CD4-positive, alpha-beta T cell treated with Interleukin-6 at 100 ng/mL for 8 hours (primary cell): ENCODE measurements around the gene RNF213.
A peak's percentile ranks its signal among the peaks of the same experiment; 100 is the strongest.
"Not testable (repeated sequence)": the region's sequence is repeated elsewhere in the genome, so short reads cannot be mapped to it uniquely, and the experiment has no call there.

Experiments used
- DNase-seq: peaks from one replicate; pipeline ENCODE4 v3.0.0-alpha.2; 2020; ENCODE audit warnings: mixed read lengths, low spot score

RNF213 gene

DNA sequence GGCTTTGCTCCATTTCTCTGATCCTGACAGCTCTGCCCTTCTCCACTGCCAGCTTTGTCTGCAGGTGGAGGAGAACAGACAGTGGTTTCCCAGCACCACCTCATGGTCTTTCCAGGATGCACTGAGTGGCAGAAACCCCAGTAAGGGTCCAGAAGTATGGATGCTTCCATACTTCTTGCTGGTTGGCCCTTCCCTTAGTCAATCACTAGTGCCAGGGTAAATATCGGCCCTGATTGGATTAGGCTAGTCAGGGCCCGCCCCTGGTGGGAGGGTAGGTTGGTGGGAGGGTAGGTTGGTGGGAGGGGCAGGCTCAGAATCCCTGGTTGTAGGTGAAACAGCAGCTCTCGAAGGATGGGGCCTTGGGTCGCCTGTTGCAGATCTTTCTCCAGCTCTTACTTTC lies 10.2 kb downstream of the RNF213 start:
- peak; percentile 22 for DNase-seq

DNA sequence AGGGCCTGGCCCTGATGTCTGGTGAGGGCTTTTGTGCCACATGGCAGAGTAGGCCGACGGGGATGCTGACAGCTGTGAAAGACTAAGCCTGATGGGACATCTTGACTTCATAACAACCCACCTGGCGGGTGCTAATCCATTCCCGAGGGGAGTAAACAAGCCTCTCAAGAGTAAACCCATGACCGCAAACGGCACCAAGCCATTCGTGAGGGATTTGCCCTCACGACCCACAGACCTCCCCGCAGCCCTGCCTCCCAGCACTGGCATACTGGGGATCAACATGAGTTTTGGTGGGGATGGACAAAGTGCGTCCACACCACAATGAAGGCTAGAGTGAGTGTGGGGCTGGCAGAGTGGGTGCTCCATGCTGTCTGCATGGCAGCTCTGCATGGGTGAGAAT lies 11.7 kb downstream of the RNF213 start:
- DNase-seq = no peak

DNA sequence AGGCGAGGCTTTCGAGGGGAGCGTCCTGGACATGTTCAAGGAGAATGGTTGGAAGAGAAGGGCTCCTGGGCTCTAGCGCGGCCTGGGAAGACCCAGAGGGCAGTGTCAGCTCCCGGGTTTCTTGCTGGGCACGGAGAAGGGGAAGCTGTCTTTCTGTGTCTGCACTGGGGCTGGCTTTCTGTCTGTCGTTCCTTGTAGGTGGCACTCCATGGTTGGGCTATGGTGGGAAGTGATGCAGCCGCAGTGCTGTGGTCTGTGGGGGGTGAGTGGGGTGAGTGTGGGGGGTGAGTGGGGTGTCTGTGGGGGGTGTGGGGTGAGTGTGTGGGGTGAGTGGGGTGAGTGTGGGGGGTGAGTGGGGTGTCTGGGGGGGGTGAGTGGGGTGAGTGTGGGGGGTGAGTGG lies 13.7 kb downstream of the RNF213 start:
- no peak for DNase-seq

DNA sequence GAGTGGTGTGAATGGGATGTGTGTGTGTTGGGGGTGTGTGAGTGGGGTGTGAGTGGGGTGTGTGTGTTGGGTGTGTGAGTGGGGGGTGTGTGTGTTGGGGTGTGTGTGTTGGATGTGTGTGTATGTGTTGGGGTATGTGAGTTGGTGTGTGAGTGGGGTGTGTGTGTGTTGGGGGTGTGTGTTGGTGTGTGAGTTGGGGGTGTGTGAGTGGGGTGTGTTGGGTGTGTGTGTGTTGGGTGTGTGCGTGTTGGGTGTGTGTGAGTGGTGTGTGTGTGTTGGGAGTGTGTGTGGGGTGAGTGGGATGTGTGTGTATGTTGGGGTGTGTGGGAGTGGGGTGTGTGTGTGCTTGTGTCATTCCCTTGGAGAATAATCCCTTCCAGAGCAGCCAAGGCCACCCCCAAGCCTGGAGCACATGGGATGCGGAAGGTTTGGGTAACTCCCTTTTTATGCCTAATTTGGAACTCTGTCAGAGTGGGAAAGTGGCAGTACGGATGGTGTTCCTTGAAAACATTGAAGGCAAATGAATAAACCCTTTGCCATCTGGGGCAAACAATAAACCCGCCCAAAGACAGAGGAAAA lies 14.3 kb downstream of the RNF213 start:
- DNase-seq = no peak

DNA sequence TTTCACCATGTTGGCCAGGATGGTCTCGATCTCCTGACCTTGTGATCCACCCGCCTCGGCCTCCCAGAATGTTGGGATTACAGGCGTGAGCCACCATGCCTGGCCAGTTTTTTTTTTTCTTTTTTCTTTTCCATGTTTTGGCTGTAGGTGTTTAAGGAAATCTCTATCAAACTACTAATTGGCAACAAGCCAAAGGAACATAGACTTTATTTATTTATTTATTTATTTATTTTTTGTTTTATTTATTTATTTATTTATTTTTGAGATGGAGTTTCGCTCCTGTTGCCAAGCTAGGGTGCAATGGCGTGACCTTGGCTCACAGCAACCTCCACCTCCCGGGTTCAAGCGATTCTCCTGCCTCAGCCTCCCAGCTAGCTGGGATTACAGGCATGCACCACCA lies 15.2 kb downstream of the RNF213 start:
- not testable (repeated sequence) for DNase-seq

DNA sequence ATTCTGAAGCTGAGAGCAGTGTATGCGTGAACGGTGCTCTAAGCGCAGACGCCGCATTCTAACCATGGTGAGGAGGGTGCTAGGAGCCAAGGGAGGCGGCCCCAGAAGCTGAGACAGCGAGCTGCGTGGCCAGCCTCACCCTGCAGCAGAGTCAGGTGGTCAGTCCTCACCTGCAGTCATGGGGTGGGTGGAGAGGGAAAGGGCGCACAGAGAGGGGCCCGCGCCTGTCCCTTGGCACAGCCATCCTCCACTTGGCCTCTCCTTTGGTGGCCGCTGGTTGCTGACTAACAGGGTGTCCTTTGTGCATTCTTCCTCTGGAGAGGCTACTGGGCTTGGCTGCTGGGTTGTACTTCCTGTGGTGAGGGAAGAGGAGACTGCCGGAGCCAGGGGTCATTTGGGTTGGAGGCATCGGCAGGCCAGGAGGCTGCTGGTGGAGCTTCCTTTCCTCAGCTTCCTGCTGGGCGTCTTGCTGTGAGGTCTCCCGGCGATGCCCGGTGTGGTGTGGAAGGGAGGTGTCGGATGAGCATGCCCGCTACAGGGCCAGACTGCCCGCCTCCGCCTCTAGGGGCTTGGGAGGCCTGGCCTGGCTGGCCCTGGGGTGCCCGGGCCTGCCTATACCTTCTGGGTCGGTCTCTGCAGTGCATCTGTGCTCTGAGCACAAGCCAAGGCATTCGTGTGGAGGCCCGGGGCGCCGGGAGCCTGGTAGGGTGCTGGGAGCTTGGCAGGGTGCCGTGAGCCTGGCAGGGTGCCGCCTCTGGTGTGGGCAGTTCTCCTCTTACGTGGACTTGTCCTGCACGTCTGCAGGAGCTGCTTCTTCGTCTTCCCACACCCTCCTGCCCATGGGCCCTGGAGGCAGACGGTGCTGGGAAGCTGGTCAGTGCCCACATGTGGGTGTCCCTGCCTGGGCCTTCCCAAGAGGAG lies 17.4 kb downstream of the RNF213 start:
- DNase-seq = no peak

DNA sequence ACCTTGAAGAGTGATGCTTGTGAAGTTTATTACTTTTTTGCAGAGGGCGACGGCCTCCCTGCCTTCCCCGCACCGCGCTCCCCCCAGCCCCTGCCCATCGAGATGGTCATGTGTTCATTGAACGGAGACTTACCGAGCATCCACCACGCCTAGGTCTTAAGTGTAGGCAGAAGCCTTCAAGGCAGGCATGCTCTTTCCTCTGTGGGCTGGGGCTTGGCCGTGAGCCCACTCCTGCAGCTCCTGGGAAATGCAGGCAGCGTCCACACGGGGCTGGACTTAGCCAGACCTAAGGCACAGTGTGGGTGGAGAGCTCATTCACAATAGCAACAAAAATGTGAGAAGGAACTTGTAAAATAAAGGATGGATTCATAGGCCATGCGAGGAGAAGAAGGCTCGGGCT lies 19.2 kb downstream of the RNF213 start:
- no peak for DNase-seq

DNA sequence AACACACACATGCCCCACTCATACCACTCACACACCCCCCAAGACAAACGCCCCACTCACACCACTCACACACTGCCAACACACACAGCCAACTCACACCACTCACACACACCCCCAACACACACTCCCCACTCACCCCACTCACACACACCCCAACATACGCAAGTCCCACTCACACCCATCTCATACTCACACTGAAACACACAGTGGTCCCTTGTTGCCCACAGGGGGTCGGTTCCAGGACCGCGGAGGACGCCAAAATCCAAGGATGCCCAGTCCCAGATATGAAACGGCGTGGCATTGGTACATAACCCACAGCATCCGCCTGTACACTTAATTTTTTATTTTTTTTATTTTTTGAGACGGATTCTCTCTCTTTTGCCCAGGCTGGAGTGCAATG lies 20.9 kb downstream of the RNF213 start:
- DNase-seq = no peak

DNA sequence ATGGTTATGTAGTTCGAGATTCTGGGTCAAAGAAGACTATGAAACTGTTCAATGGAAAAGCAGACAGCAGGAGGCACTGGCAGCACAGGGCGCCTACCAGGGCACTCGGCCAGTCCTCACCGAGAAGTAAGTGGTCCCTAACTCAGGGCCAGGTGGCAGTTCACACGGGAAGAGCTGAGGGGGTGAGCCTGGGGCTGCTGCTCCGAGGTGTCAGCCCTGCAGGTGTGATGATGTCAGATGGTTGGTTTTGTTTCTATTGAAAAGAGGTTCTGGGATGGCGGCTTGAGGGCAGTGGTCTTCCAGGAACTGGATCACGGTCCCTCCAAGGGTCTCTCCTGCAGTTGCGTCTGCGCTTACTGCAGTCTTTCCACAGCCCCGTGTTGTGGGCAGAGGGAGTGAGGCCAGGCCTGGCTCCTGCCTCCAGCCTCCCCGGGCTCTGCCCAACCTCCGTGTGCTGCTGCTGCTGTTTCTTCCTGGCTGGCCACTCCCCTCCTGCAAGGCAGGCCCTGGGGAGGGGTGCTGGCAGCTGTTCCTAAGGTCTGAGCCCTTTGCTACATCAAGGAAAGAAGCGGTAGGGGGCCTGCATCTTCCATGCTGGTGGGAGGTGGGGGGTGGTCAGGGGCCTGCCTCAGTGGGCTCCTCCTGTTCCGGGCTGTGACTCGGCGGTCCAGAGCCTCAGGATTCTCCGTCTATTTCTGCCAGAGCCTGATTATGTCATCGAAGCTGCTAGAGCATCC lies 22.6 kb downstream of the RNF213 start:
- DNase-seq = no peak

DNA sequence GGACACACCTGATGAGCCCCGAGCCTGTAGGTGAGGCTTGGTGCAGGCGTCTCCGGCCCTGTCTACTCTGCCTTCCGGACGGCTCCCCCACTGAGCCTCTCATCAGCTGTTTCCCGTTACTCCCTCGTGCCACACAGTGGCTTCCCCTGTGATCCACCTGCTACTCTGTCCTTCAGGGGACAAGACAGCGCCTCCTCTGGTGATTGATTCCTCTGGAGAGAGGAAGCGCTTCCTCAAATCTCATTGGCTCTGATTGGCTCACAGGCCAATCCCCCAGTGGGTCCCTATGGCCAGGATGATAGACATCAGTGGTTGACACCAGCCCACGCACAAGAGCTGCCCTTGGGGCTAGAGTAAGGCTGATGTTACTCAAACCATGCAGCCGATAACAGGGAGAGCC lies 24.0 kb downstream of the RNF213 start:
- no peak for DNase-seq

DNA sequence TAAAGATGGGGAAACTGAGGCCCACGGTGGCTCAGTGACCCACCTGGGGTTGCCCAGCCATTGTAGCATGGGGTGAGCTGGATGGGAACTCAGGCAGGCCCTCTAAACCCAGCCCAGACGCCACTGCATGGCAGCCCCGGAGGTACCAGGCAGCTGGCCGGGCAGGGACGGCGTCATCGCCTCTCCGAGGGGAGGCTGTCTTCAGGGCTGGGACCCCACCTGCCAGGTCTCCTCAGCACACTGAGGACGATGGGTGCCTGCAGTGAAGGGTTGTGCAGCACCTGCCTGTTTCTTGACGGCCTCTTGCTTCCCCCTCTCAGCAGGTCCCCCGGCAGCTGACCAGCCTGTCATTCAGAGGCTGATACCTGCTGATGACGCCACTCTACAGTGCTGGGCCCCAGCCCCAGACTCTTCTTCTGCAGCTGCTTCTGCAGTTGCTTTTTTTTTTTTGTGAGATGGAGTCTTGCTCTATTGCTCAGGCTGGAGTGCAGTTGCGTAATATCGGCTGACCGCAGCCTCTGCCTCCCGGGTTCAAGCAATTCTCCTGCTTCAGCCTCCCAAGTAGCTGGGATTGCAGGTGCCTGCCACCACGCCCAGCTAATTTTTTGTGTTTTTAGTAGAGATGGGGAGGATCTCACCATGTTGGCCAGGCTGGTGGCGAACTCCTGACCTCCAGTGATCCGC lies 24.7 kb downstream of the RNF213 start:
- DNase-seq = no peak

DNA sequence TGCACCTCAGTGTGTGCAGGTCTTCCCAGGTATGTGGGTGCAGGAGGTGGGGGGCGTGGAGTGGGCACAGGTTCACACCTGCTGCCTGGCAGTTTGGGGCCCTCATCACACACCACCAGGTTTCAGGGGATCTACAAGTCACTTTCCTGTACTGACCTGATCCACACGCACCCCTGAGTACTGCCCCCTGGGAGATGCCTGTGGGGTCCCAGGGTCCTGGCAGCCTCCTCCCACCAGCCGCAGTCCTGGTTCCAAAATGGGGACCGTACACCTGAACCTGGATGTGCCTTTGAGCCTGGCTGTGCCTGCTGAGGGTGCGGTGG lies 25.9 kb downstream of the RNF213 start:
- no peak for DNase-seq

DNA sequence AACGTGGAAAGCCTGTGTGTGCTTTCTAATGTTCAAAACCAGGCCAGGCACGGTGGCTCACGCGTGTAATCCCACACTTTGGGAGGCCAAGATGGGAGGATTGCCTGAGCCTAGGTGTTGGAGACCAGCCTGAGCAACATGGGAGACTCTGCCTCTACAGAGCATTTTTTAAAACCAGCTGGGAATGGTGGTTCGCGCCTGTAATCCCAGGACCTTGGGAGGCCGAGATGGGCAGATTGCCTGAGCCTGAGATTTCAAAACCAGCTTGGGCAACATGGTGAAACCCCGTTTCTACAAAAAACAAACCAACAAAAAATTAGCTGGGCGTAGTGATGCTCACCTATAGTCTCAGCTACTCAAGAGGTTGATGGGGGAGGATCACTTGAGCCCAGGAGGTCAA lies 26.4 kb downstream of the RNF213 start:
- DNase-seq = no peak

DNA sequence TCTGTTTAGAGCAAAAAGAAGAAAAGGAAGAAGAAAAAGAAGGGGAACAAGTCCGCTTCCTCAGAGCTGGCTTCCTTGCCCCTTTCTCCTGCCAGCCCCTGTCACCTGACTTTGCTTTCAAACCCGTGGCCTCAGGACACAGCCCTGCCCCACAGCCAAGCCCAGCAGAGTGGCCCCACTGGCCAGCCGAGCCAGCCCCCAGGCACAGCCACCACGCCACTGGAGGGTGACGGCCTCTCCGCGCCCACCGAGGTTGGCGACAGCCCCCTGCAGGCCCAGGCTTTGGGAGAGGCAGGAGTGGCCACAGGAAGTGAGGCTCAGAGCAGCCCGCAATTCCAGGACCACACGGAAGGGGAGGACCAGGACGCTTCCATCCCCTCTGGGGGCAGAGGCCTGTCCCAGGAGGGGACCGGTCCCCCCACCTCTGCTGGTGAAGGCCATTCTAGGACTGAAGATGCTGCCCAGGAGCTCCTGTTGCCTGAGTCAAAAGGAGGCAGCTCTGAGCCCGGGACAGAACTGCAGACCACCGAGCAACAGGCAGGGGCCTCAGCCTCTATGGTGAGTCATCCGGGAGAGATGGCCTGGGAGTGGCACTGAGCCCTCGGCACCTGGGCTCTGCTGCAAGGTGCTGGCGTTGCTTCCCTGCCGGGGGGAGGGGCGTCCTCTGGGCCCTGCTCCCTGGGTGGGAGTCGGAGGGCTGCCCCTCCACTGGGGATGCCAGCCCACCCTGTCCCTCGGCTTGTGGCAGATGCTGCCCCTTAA lies 27.3 kb downstream of the RNF213 start:
- no peak for DNase-seq

DNA sequence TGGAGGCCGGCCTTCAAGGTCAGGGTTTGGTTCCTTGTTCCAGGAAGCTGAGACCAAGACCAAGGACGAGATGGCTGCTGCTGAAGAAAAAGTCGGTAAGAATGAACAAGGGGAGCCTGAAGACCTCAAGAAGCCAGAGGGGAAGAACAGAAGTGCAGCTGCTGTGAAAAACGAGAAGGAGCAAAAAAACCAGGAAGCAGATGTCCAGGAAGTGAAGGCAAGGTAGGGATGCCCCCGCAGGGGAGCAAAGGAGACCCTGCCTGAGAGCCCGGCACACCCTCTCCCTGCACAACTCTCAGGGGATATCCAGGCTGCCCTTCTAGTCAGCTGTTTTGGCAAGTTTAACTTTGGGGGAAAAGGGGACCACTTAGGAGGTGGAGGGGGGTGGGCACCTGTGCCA lies 29.0 kb downstream of the RNF213 start:
- DNase-seq = no peak

DNA sequence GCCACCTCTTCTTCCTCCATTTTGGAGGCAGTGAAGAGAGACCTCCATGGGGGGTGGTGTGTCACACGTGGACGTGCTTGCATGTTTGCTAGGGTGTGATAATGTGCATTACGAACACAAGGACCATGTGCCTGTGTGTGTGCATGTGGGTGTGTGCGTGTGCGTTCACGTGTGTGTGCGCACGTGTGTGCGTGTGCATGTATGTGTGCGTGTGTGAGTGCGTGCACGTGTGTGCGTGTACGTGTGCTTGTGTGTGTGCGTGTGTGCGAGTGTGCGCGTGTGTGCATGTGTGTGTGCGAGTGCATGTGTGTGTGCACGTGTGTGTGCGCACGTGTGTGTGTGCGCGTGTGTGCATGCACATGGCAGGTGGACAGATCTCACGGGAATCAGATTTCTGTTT lies 29.5 kb downstream of the RNF213 start:
- DNase-seq = no peak

DNA sequence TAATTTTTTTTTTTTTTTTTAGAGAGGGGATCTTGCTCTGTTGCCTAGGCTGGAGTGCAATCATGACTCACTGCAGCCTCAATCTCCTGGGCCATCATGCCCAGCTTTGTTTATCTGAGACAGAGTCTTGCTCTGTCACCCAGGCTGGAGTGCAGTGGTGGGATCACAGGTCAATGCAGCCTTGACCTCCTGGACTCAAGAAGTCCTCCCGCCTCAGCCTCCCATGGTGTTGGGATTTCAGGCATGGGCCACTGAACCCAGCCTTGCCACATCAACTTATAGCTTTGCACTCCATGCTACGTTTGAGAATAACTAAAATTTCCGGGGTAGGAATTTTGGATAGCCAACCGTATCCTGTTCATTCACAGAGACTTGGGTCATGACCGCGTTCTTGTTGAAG lies 30.6 kb downstream of the RNF213 start:
- DNase-seq = no peak

DNA sequence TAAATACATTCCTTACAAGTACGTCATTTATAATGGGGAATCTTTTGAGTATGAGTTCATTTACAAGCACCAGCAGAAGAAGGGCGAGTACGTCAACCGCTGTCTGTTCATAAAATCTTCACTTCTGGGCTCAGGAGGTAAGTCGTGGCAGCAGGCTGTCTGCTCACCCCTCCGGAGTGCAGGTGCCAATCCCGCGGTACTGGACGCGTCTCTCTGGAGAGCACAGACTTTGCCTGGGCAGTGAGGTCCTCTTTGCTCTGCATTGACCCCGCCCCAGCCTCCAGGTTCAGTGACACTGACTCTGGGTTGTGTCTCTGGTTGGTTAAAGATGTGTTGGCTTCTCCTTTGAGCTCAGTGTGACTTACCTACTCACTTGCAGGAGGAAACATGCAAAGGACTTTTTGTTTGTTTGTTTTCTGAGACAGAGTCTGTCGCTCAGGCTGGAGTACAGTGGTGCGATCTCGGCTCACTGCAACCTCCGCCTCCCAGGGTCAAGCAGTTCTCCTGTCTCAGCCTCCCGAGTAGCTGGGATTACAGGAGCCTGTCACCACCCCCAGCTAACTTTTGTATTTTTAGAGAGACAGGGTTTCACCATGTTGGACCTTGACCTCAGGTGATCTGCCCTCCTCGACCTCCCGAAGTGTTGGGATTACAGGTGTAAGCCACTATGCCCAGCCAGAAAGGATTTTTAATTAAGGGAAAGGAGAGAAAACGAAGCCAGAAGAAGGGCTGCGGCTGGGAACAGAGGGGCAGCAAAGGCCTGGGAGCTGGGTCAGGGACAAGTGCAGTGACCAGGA lies 31.2 kb downstream of the RNF213 start:
- DNase-seq = no peak

DNA sequence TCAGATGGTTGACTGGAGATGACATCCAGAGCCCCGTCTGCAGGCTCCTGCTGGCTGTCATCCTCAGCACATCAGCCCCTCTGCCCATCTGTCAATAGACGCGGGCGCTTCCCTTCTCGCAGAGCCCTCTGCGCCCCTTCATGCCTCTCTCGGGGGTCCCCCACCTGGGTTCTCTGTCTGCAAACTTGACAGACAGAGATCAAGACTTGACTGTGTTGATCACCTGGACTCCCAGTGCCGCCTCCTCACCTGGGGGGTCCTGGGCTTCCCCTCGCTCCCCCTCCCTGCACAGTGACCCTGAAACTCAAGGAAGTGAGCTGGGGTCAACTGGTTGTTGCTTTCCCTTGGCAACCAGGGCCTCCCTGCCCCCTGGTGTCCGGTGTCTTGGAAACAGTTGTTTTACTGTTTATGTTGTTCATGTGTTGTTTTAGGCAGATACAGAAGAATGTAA lies 31.9 kb downstream of the RNF213 start:
- no peak for DNase-seq

DNA sequence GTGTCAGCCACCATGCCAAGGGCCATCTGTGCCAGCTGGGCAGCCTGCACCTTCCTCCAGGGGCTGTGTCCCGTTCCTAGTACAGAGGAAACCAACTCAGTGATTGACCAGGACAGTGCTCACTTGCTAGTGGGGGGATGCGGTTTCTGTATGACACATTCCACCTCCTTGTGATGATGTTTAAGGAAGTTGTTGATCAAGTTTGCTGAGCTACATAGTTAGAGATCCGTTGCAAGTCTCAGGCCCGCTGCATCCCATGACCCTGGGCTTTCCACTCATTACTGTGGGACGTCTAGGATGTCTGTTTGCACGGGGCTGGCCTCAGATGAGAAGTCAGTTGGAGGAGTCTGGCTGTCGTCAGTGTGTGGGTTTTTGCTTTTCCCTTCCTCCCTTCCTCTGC lies 33.6 kb downstream of the RNF213 start:
- no peak for DNase-seq

DNA sequence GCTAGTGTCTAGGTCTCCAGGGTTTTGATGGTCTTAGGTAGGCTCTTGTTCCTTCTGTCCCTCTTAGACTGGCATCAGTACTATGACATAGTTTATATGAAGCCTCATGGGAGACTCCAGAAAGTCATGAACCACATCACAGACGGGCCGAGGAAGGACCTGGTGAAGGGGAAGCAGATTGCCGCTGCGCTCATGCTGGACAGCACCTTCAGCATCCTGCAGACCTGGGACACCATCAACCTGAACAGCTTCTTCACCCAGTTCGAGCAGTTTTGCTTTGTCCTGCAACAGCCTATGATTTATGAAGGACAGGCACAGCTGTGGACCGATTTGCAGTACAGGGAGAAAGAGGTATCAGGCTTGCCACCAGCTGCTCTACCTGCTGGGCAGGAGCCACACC lies 34.0 kb downstream of the RNF213 start:
- no peak for DNase-seq
